ENCODE measurements around the gene SPECC1L.
A peak's percentile ranks its signal among the peaks of the same experiment; 100 is the strongest.
"Not testable (repeated sequence)": the region's sequence is repeated elsewhere in the genome, so short reads cannot be mapped to it uniquely, and the experiment has no call there.

The SPECC1L gene

DNA sequence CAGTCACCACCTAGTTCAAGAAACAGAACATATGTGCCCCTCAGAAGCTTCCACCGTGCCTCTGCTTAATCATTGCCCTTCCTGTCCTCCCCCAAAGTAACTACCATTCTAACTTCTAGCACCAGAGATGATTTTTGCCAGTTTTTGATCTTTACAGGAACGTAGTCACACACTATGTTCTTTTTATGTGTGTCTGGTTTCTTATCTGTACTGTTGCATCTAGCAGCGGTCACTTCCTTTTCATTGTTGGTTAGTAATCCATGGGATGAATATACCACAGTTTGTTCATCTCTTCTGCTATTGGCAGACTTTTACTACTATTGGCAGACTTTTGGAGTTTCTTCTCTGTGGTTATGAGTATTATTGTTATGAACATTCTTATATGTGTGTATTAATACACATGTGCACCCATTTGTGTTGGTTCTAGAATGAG lies 34.6 kb downstream of the SPECC1L start:
- H3K9ac ChIP-seq (ENCODE audit: low read depth, low read length, poor library complexity, severe bottlenecking) = peak overlapping the region; percentile 59
- no peaks in the 10 kb centered on the region for H3K9me3 ChIP-seq (ENCODE audit: insufficient read depth, low read depth, low read length)
- peak overlapping the region; percentile 73 for H3K4me2 ChIP-seq (ENCODE audit: low read depth, low read length, poor library complexity, severe bottlenecking)
- H3K27me3 ChIP-seq (ENCODE audit: insufficient read depth, low read length, poor library complexity, severe bottlenecking) = no peaks in the 10 kb centered on the region
- peak; percentile 55; the same call in 1 of the 2 replicates for TF ChIP-seq EZH2phosphoT487 (IDR thresholded peaks at IDR 0.05; ENCODE audit: borderline replicate concordance)
- TF ChIP-seq, protein P1, sequence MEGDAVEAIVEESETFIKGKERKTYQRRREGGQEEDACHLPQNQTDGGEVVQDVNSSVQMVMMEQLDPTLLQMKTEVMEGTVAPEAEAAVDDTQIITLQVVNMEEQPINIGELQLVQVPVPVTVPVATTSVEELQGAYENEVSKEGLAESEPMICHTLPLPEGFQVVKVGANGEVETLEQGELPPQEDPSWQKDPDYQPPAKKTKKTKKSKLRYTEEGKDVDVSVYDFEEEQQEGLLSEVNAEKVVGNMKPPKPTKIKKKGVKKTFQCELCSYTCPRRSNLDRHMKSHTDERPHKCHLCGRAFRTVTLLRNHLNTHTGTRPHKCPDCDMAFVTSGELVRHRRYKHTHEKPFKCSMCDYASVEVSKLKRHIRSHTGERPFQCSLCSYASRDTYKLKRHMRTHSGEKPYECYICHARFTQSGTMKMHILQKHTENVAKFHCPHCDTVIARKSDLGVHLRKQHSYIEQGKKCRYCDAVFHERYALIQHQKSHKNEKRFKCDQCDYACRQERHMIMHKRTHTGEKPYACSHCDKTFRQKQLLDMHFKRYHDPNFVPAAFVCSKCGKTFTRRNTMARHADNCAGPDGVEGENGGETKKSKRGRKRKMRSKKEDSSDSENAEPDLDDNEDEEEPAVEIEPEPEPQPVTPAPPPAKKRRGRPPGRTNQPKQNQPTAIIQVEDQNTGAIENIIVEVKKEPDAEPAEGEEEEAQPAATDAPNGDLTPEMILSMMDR (conservative IDR thresholded peaks at IDR 0.05; ENCODE audit: low read length) = no peak
- H3F3A ChIP-seq (ENCODE audit: low read depth) = peaks cover 16% of the 10 kb centered on the region
- H3K4me1 ChIP-seq (ENCODE audit: insufficient read depth, low read length, poor library complexity, severe bottlenecking) = peaks cover 64% of the 10 kb centered on the region
- H3K4me3 ChIP-seq (ENCODE audit: low read length, poor library complexity, severe bottlenecking) = peak overlapping the region; percentile 55
- H3K79me2 ChIP-seq (ENCODE audit: insufficient read depth, low read length) = peaks cover 79% of the 10 kb centered on the region
- H4K20me1 ChIP-seq (ENCODE audit: insufficient read depth, low read length, poor library complexity, severe bottlenecking) = peaks cover 27% of the 10 kb centered on the region
- H3K36me3 ChIP-seq (ENCODE audit: insufficient read depth, low read length) = peaks cover 51% of the 10 kb centered on the region
- H3K9me2 ChIP-seq (replicated peaks; ENCODE audit: low read depth, low read length) = no peaks in the 10 kb centered on the region
- no peak overlapping the region for H2AFZ ChIP-seq (ENCODE audit: low read length)

DNA sequence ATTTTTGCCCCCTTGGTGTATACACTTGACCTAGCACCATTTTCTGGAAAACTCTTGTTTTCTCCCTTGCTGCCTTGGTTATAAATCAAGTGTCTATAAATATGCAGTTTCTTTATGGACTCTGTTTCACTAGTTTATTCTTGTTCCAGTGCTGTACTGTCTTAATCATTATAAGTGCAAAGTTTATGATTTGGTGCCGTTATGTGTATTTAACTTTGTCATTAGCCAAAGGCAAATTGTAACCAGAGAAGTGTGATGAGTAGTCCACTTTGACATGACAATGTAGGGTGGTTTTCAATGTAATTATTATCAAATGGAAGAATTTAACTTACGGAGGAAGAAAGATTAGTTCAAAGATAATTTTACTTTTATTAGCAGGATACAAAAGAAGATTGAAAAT lies 40.3 kb downstream of the SPECC1L start:
- TF ChIP-seq EZH2phosphoT487 (IDR thresholded peaks at IDR 0.05; ENCODE audit: borderline replicate concordance) = no peak
- TF ChIP-seq, protein P1 (conservative IDR thresholded peaks at IDR 0.05; ENCODE audit: low read length) = no peak
- Histone ChIP-seq H3K9me2 (replicated peaks; ENCODE audit: low read depth, low read length) (no peaks in the 10 kb centered on the region), H3K9ac (ENCODE audit: low read depth, low read length, poor library complexity, severe bottlenecking) (no peak overlapping the region), H3K4me2 (ENCODE audit: low read depth, low read length, poor library complexity, severe bottlenecking) (no peak overlapping the region), H2AFZ (ENCODE audit: low read length) (no peak overlapping the region), H3K9me3 (ENCODE audit: insufficient read depth, low read depth, low read length) (no peaks in the 10 kb centered on the region), H3K36me3 (ENCODE audit: insufficient read depth, low read length) (peaks cover 69% of the 10 kb centered on the region), H4K20me1 (ENCODE audit: insufficient read depth, low read length, poor library complexity, severe bottlenecking) (peaks cover 15% of the 10 kb centered on the region), H3F3A (ENCODE audit: low read depth) (no peaks in the 10 kb centered on the region), H3K79me2 (ENCODE audit: insufficient read depth, low read length) (peaks cover 57% of the 10 kb centered on the region), H3K4me3 (ENCODE audit: low read length, poor library complexity, severe bottlenecking) (no peak overlapping the region), H3K4me1 (ENCODE audit: insufficient read depth, low read length, poor library complexity, severe bottlenecking) (peaks cover 28% of the 10 kb centered on the region), H3K27me3 (ENCODE audit: insufficient read depth, low read length, poor library complexity, severe bottlenecking) (no peaks in the 10 kb centered on the region)

DNA sequence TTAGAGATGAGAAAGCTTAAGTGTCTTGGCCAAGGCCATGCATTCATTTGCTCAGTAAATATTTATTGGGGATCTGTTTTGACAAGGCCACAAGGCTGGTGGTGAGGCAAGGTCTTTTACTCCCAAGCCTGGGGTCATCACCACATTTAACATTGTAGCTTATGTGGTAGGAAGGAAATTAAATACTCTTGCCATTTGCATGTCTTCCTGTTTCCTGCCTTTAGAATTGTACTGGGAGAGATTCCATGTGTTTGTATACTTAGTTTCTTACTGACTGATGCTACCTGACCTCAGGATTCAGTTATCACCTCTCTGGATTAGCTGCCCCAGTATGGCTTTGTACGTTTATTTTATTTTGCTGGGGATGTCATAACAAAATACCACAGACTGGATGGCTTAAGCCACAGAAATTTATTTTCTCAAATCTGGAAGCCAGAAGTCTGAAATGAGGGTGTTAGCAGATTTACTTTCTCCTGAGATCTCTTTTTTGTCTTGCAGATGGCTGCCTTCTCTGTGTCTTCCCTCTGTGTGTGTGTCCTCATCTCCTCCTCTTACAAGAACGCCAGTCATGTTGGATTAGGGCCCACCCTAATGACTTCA lies 44.8 kb downstream of the SPECC1L start:
- Histone ChIP-seq H3K27me3 (ENCODE audit: insufficient read depth, low read length, poor library complexity, severe bottlenecking) (no peaks in the 10 kb centered on the region), H4K20me1 (ENCODE audit: insufficient read depth, low read length, poor library complexity, severe bottlenecking) (peaks cover 3% of the 10 kb centered on the region), H3K4me1 (ENCODE audit: insufficient read depth, low read length, poor library complexity, severe bottlenecking) (peaks cover 13% of the 10 kb centered on the region), H3K9ac (ENCODE audit: low read depth, low read length, poor library complexity, severe bottlenecking) (no peak overlapping the region), H3K36me3 (ENCODE audit: insufficient read depth, low read length) (peaks cover 61% of the 10 kb centered on the region), H3K4me3 (ENCODE audit: low read length, poor library complexity, severe bottlenecking) (no peak overlapping the region), H3K9me3 (ENCODE audit: insufficient read depth, low read depth, low read length) (no peaks in the 10 kb centered on the region), H3K9me2 (replicated peaks; ENCODE audit: low read depth, low read length) (no peaks in the 10 kb centered on the region), H2AFZ (ENCODE audit: low read length) (no peak overlapping the region), H3F3A (ENCODE audit: low read depth) (no peaks in the 10 kb centered on the region), H3K4me2 (ENCODE audit: low read depth, low read length, poor library complexity, severe bottlenecking) (peak overlapping the region; percentile 14), H3K79me2 (ENCODE audit: insufficient read depth, low read length) (peaks cover 22% of the 10 kb centered on the region; the same call in 1 of the 2 replicates)
- TF ChIP-seq, protein P1 (conservative IDR thresholded peaks at IDR 0.05; ENCODE audit: low read length) = no peak
- TF ChIP-seq EZH2phosphoT487 (IDR thresholded peaks at IDR 0.05; ENCODE audit: borderline replicate concordance) = no peak

DNA sequence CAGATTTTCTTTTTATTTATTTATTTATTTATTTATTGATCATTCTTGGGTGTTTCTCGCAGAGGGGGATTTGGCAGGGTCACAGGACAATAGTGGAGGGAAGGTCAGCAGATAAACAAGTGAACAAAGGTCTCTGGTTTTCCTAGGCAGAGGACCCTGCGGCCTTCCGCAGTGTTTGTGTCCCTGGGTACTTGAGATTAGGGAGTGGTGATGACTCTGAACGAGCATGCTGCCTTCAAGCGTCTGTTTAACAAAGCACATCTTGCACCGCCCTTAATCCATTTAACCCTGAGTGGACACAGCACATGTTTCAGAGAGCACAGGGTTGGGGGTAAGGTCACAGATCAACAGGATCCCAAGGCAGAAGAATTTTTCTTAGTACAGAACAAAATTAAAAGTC lies 45.6 kb downstream of the SPECC1L start:
- not testable (repeated sequence) for H3K4me2 ChIP-seq (ENCODE audit: low read depth, low read length, poor library complexity, severe bottlenecking); H3K9me2 ChIP-seq (replicated peaks; ENCODE audit: low read depth, low read length); H3F3A ChIP-seq (ENCODE audit: low read depth); H4K20me1 ChIP-seq (ENCODE audit: insufficient read depth, low read length, poor library complexity, severe bottlenecking); H3K9ac ChIP-seq (ENCODE audit: low read depth, low read length, poor library complexity, severe bottlenecking); H3K4me3 ChIP-seq (ENCODE audit: low read length, poor library complexity, severe bottlenecking); H2AFZ ChIP-seq (ENCODE audit: low read length); H3K9me3 ChIP-seq (ENCODE audit: insufficient read depth, low read depth, low read length); H3K27me3 ChIP-seq (ENCODE audit: insufficient read depth, low read length, poor library complexity, severe bottlenecking)
- Histone ChIP-seq H3K79me2 (ENCODE audit: insufficient read depth, low read length) (peaks cover 16% of the 10 kb centered on the region; the same call in 1 of the 2 replicates), H3K4me1 (ENCODE audit: insufficient read depth, low read length, poor library complexity, severe bottlenecking) (peaks cover 13% of the 10 kb centered on the region), H3K36me3 (ENCODE audit: insufficient read depth, low read length) (peaks cover 68% of the 10 kb centered on the region)

DNA sequence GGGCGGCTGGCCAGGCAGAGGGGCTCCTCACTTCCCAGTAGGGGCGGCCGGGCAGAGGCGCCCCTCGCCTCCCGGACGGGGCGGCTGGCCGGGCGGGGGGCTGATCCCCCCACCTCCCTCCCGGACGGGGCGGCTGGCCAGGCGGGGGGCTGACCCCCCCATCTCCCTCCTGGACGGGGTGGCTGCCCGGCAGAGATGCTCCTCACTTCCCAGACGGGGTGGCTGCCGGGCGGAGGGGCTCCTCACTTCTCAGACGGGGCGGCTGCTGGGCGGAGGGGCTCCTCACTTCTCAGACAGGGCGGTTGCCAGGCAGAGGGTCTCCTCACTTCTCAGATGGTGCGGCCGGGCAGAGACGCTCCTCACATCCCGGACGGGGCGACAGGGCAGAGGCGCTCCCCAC lies 46.9 kb downstream of the SPECC1L start:
- H3F3A ChIP-seq (ENCODE audit: low read depth); H2AFZ ChIP-seq (ENCODE audit: low read length); H3K9me3 ChIP-seq (ENCODE audit: insufficient read depth, low read depth, low read length); H4K20me1 ChIP-seq (ENCODE audit: insufficient read depth, low read length, poor library complexity, severe bottlenecking); H3K4me3 ChIP-seq (ENCODE audit: low read length, poor library complexity, severe bottlenecking); H3K4me2 ChIP-seq (ENCODE audit: low read depth, low read length, poor library complexity, severe bottlenecking); H3K9ac ChIP-seq (ENCODE audit: low read depth, low read length, poor library complexity, severe bottlenecking); H3K9me2 ChIP-seq (replicated peaks; ENCODE audit: low read depth, low read length); H3K27me3 ChIP-seq (ENCODE audit: insufficient read depth, low read length, poor library complexity, severe bottlenecking): not testable (repeated sequence)
- Histone ChIP-seq H3K4me1 (ENCODE audit: insufficient read depth, low read length, poor library complexity, severe bottlenecking) (peaks cover 13% of the 10 kb centered on the region), H3K79me2 (ENCODE audit: insufficient read depth, low read length) (peaks cover 16% of the 10 kb centered on the region; the same call in 1 of the 2 replicates), H3K36me3 (ENCODE audit: insufficient read depth, low read length) (peaks cover 74% of the 10 kb centered on the region)

All from Loucy (cell line).